Measurements from ENCODE around the gene TM4SF1.
"Not testable (repeated sequence)": the region's sequence is repeated elsewhere in the genome, so short reads cannot be mapped to it uniquely, and the experiment has no call there.

TM4SF1 gene

GRCh38 chr3:149353581-149354184 is 23.8 kb downstream of the TM4SF1 start:
- H3K27ac ChIP-seq (ENCODE audit: low read depth in 2 of 2, low read length in 2 of 2), result no peak overlapping the region
- H3K4me1 ChIP-seq (ENCODE audit: control insufficient read depth in 2 of 2, insufficient read depth in 2 of 2, low read length in 2 of 2), result peaks cover 0 to 6% of the 10 kb centered on the region in 2 donors
- no peaks in the 10 kb centered on the region for H3K27me3 ChIP-seq (ENCODE audit: control insufficient read depth in 2 of 2, insufficient read depth in 2 of 2, low read length in 2 of 2)
- H3K9me3 ChIP-seq (ENCODE audit: control insufficient read depth in 2 of 2, low read length in 2 of 2), result no peaks in the 10 kb centered on the region
- H3K36me3 ChIP-seq (ENCODE audit: control insufficient read depth in 2 of 2, insufficient read depth in 2 of 2, low read length in 2 of 2), result no peaks in the 10 kb centered on the region
- H3K9ac ChIP-seq (ENCODE audit: low read depth in 1 of 2, low read length in 2 of 2), result no peak overlapping the region
- no peak overlapping the region for H3K4me3 ChIP-seq (ENCODE audit: low read length in 2 of 2)

- Histone ChIP-seq H3K36me3 (ENCODE audit: control insufficient read depth in 2 of 2, insufficient read depth in 2 of 2, low read length in 2 of 2) (no peaks in the 10 kb centered on the region), H3K27ac (ENCODE audit: low read depth in 2 of 2, low read length in 2 of 2) (no peak overlapping the region), H3K27me3 (ENCODE audit: control insufficient read depth in 2 of 2, insufficient read depth in 2 of 2, low read length in 2 of 2) (no peaks in the 10 kb centered on the region), H3K4me3 (ENCODE audit: low read length in 2 of 2) (no peak overlapping the region), H3K4me1 (ENCODE audit: control insufficient read depth in 2 of 2, insufficient read depth in 2 of 2, low read length in 2 of 2) (peaks cover 0 to 6% of the 10 kb centered on the region in 2 donors), H3K9ac (ENCODE audit: low read depth in 1 of 2, low read length in 2 of 2) (no peak overlapping the region), H3K9me3 (ENCODE audit: control insufficient read depth in 2 of 2, low read length in 2 of 2) (no peaks in the 10 kb centered on the region)
Observed at GRCh38 chr3:149352556-149352955, 24.9 kb downstream of the TM4SF1 start.

GRCh38 chr3:149343951-149344350 is 33.5 kb downstream of the TM4SF1 start:
- H3K27me3 ChIP-seq (ENCODE audit: control insufficient read depth in 2 of 2, insufficient read depth in 2 of 2, low read length in 2 of 2), result no peaks in the 10 kb centered on the region
- H3K36me3 ChIP-seq (ENCODE audit: control insufficient read depth in 2 of 2, insufficient read depth in 2 of 2, low read length in 2 of 2), result no peaks in the 10 kb centered on the region
- no peak overlapping the region for H3K4me3 ChIP-seq (ENCODE audit: low read length in 2 of 2)
- peaks cover 0 to 2% of the 10 kb centered on the region in 2 donors for H3K4me1 ChIP-seq (ENCODE audit: control insufficient read depth in 2 of 2, insufficient read depth in 2 of 2, low read length in 2 of 2)
- no peaks in the 10 kb centered on the region for H3K9me3 ChIP-seq (ENCODE audit: control insufficient read depth in 2 of 2, low read length in 2 of 2)
- H3K9ac ChIP-seq (ENCODE audit: low read depth in 1 of 2, low read length in 2 of 2), result no peak overlapping the region
- H3K27ac ChIP-seq (ENCODE audit: low read depth in 2 of 2, low read length in 2 of 2), result no peak overlapping the region

GRCh38 chr3:149342413-149343380 is 34.8 kb downstream of the TM4SF1 start:
- H3K36me3 ChIP-seq (ENCODE audit: control insufficient read depth in 2 of 2, insufficient read depth in 2 of 2, low read length in 2 of 2), result no peaks in the 10 kb centered on the region

GRCh38 chr3:149340310-149340933 is 37.0 kb downstream of the TM4SF1 start:
- no peaks in the 10 kb centered on the region for H3K36me3 ChIP-seq (ENCODE audit: control insufficient read depth in 2 of 2, insufficient read depth in 2 of 2, low read length in 2 of 2)
- no peaks in the 10 kb centered on the region for H3K9me3 ChIP-seq (ENCODE audit: control insufficient read depth in 2 of 2, low read length in 2 of 2)
- peaks cover 0 to 2% of the 10 kb centered on the region in 2 donors for H3K4me1 ChIP-seq (ENCODE audit: control insufficient read depth in 2 of 2, insufficient read depth in 2 of 2, low read length in 2 of 2)
- H3K4me3 ChIP-seq (ENCODE audit: low read length in 2 of 2), result no peak overlapping the region
- H3K27ac ChIP-seq (ENCODE audit: low read depth in 2 of 2, low read length in 2 of 2), result peak overlapping the region; percentile 20 to 27
- H3K27me3 ChIP-seq (ENCODE audit: control insufficient read depth in 2 of 2, insufficient read depth in 2 of 2, low read length in 2 of 2), result no peaks in the 10 kb centered on the region
- no peak overlapping the region for H3K9ac ChIP-seq (ENCODE audit: low read depth in 1 of 2, low read length in 2 of 2)

More at GRCh38 chr3:149342413-149343380, 34.8 kb downstream of the TM4SF1 start:
- Histone ChIP-seq H3K4me1 (ENCODE audit: control insufficient read depth in 2 of 2, insufficient read depth in 2 of 2, low read length in 2 of 2) (peaks cover 0 to 2% of the 10 kb centered on the region in 2 donors), H3K9me3 (ENCODE audit: control insufficient read depth in 2 of 2, low read length in 2 of 2) (no peaks in the 10 kb centered on the region), H3K4me3 (ENCODE audit: low read length in 2 of 2) (no peak overlapping the region), H3K27ac (ENCODE audit: low read depth in 2 of 2, low read length in 2 of 2) (no peak overlapping the region), H3K9ac (ENCODE audit: low read depth in 1 of 2, low read length in 2 of 2) (no peak overlapping the region), H3K27me3 (ENCODE audit: control insufficient read depth in 2 of 2, insufficient read depth in 2 of 2, low read length in 2 of 2) (no peaks in the 10 kb centered on the region)

GRCh38 chr3:149339931-149340309 is 37.5 kb downstream of the TM4SF1 start:
- Histone ChIP-seq H3K4me1 (ENCODE audit: control insufficient read depth in 2 of 2, insufficient read depth in 2 of 2, low read length in 2 of 2) (peaks cover 0 to 2% of the 10 kb centered on the region in 2 donors), H3K4me3 (ENCODE audit: low read length in 2 of 2) (no peak overlapping the region), H3K9ac (ENCODE audit: low read depth in 1 of 2, low read length in 2 of 2) (no peak overlapping the region), H3K27me3 (ENCODE audit: control insufficient read depth in 2 of 2, insufficient read depth in 2 of 2, low read length in 2 of 2) (no peaks in the 10 kb centered on the region), H3K27ac (ENCODE audit: low read depth in 2 of 2, low read length in 2 of 2) (peak overlapping the region; percentile 20 to 27), H3K36me3 (ENCODE audit: control insufficient read depth in 2 of 2, insufficient read depth in 2 of 2, low read length in 2 of 2) (no peaks in the 10 kb centered on the region), H3K9me3 (ENCODE audit: control insufficient read depth in 2 of 2, low read length in 2 of 2) (no peaks in the 10 kb centered on the region)

- not testable (repeated sequence) for H3K27ac ChIP-seq (ENCODE audit: low read depth in 2 of 2, low read length in 2 of 2); H3K4me1 ChIP-seq (ENCODE audit: control insufficient read depth in 2 of 2, insufficient read depth in 2 of 2, low read length in 2 of 2)
Observed at GRCh38 chr3:149337486-149337885, 40.0 kb downstream of the TM4SF1 start.

GRCh38 chr3:149336925-149337324 is 40.5 kb downstream of the TM4SF1 start:
- Histone ChIP-seq H3K27me3 (ENCODE audit: control insufficient read depth in 2 of 2, insufficient read depth in 2 of 2, low read length in 2 of 2) (no peaks in the 10 kb centered on the region), H3K4me3 (ENCODE audit: low read length in 2 of 2) (no peak overlapping the region), H3K27ac (ENCODE audit: low read depth in 2 of 2, low read length in 2 of 2) (no peak overlapping the region), H3K4me1 (ENCODE audit: control insufficient read depth in 2 of 2, insufficient read depth in 2 of 2, low read length in 2 of 2) (peaks cover 0 to 2% of the 10 kb centered on the region in 2 donors), H3K36me3 (ENCODE audit: control insufficient read depth in 2 of 2, insufficient read depth in 2 of 2, low read length in 2 of 2) (no peaks in the 10 kb centered on the region), H3K9me3 (ENCODE audit: control insufficient read depth in 2 of 2, low read length in 2 of 2) (no peaks in the 10 kb centered on the region), H3K9ac (ENCODE audit: low read depth in 1 of 2, low read length in 2 of 2) (no peak overlapping the region)

More at GRCh38 chr3:149337486-149337885, 40.0 kb downstream of the TM4SF1 start:
- not testable (repeated sequence) for H3K9me3 ChIP-seq (ENCODE audit: control insufficient read depth in 2 of 2, low read length in 2 of 2); H3K27me3 ChIP-seq (ENCODE audit: control insufficient read depth in 2 of 2, insufficient read depth in 2 of 2, low read length in 2 of 2); H3K9ac ChIP-seq (ENCODE audit: low read depth in 1 of 2, low read length in 2 of 2); H3K36me3 ChIP-seq (ENCODE audit: control insufficient read depth in 2 of 2, insufficient read depth in 2 of 2, low read length in 2 of 2); H3K4me3 ChIP-seq (ENCODE audit: low read length in 2 of 2)

GRCh38 chr3:149333176-149333859 is 44.1 kb downstream of the TM4SF1 start, which contains the start of gene TM4SF18:
Gene TM4SF18 (minus strand): TSS chr3:149333636. CDS start chr3:149333382, 254 bp downstream.
- no peak within 1 kb of the TSS for H3K9ac ChIP-seq (ENCODE audit: low read depth in 1 of 2, low read length in 2 of 2)
- no peaks in the 10 kb centered on the region for H3K4me1 ChIP-seq (ENCODE audit: control insufficient read depth in 2 of 2, insufficient read depth in 2 of 2, low read length in 2 of 2)
- H3K9me3 ChIP-seq (ENCODE audit: control insufficient read depth in 2 of 2, low read length in 2 of 2), result no peaks in the 10 kb centered on the region
- H3K27me3 ChIP-seq (ENCODE audit: control insufficient read depth in 2 of 2, insufficient read depth in 2 of 2, low read length in 2 of 2), result no peaks in the 10 kb centered on the region
- H3K27ac ChIP-seq (ENCODE audit: low read depth in 2 of 2, low read length in 2 of 2), result no peak within 1 kb of the TSS
- no peaks in the 10 kb centered on the region for H3K36me3 ChIP-seq (ENCODE audit: control insufficient read depth in 2 of 2, insufficient read depth in 2 of 2, low read length in 2 of 2)
- H3K4me3 ChIP-seq (ENCODE audit: low read length in 2 of 2), result no peak within 1 kb of the TSS
